ENCODE measurements around the gene CXXC5.
"Not testable (repeated sequence)": the region's sequence is repeated elsewhere in the genome, so short reads cannot be mapped to it uniquely, and the experiment has no call there.

The CXXC5 gene

GRCh38 chr5:139648205-139649081, at the start of gene CXXC5:
CXXC5 (plus strand) TSS chr5:139648349; CDS start chr5:139680524, 32,175 bp downstream.
- peak within 1 kb of the TSS; percentile 86 for H3K4me3 ChIP-seq (ENCODE audit: low read depth, low read length)

- H3K4me3 ChIP-seq (ENCODE audit: low read depth, low read length): not testable (repeated sequence)
Observed at GRCh38 chr5:139598601-139598965, 49.6 kb upstream of the CXXC5 start.

- H3K4me3 ChIP-seq (ENCODE audit: low read depth, low read length): no peak overlapping the region
Observed at GRCh38 chr5:139600336-139600949, 47.7 kb upstream of the CXXC5 start.

GRCh38 chr5:139601429-139601828, 46.7 kb upstream of the CXXC5 start:
- H3K4me3 ChIP-seq (ENCODE audit: low read depth, low read length): no peak overlapping the region

- H3K4me3 ChIP-seq (ENCODE audit: low read depth, low read length): not testable (repeated sequence)
Observed at GRCh38 chr5:139601948-139602347, 46.2 kb upstream of the CXXC5 start.

- H3K4me3 ChIP-seq (ENCODE audit: low read depth, low read length): no peak overlapping the region
Observed at GRCh38 chr5:139605887-139606286, 42.3 kb upstream of the CXXC5 start.

- H3K4me3 ChIP-seq (ENCODE audit: low read depth, low read length): no peak overlapping the region
Observed at GRCh38 chr5:139611703-139612584, 36.2 kb upstream of the CXXC5 start.

GRCh38 chr5:139619861-139620260, 28.3 kb upstream of the CXXC5 start:
- no peak overlapping the region for H3K4me3 ChIP-seq (ENCODE audit: low read depth, low read length)

- H3K4me3 ChIP-seq (ENCODE audit: low read depth, low read length): not testable (repeated sequence)
Observed at GRCh38 chr5:139625398-139625797, 22.8 kb upstream of the CXXC5 start.

GRCh38 chr5:139630855-139631254, 17.3 kb upstream of the CXXC5 start:
- no peak overlapping the region for H3K4me3 ChIP-seq (ENCODE audit: low read depth, low read length)

GRCh38 chr5:139631520-139632165, 16.5 kb upstream of the CXXC5 start:
- no peak overlapping the region for H3K4me3 ChIP-seq (ENCODE audit: low read depth, low read length)

GRCh38 chr5:139633295-139634027, 14.7 kb upstream of the CXXC5 start:
- no peak overlapping the region for H3K4me3 ChIP-seq (ENCODE audit: low read depth, low read length)

- H3K4me3 ChIP-seq (ENCODE audit: low read depth, low read length): no peak overlapping the region
Observed at GRCh38 chr5:139634028-139634325, 14.2 kb upstream of the CXXC5 start.

GRCh38 chr5:139634541-139634940, 13.6 kb upstream of the CXXC5 start:
- H3K4me3 ChIP-seq (ENCODE audit: low read depth, low read length): no peak overlapping the region

- H3K4me3 ChIP-seq (ENCODE audit: low read depth, low read length): no peak overlapping the region
Observed at GRCh38 chr5:139635191-139635590, 13.0 kb upstream of the CXXC5 start.

GRCh38 chr5:139635606-139636206, 12.4 kb upstream of the CXXC5 start:
- no peak overlapping the region for H3K4me3 ChIP-seq (ENCODE audit: low read depth, low read length)

GRCh38 chr5:139636207-139636792, 11.8 kb upstream of the CXXC5 start:
- H3K4me3 ChIP-seq (ENCODE audit: low read depth, low read length): no peak overlapping the region

- no peak overlapping the region for H3K4me3 ChIP-seq (ENCODE audit: low read depth, low read length)
Observed at GRCh38 chr5:139636975-139637408, 11.2 kb upstream of the CXXC5 start.

GRCh38 chr5:139637438-139638089, 10.6 kb upstream of the CXXC5 start:
- peak overlapping the region; percentile 18 for H3K4me3 ChIP-seq (ENCODE audit: low read depth, low read length)
